ENCODE measurements around the gene TNFSF13. TPM values are rescaled to one million over a fixed set of nuclear protein-coding genes. Genes with fewer than 3 reads are reported as not detected.

Gene TNFSF13
- total and polyA plus RNA-seq, 5 donors: 14.6 to 19.9 (median 15.4) TPM

DNA sequence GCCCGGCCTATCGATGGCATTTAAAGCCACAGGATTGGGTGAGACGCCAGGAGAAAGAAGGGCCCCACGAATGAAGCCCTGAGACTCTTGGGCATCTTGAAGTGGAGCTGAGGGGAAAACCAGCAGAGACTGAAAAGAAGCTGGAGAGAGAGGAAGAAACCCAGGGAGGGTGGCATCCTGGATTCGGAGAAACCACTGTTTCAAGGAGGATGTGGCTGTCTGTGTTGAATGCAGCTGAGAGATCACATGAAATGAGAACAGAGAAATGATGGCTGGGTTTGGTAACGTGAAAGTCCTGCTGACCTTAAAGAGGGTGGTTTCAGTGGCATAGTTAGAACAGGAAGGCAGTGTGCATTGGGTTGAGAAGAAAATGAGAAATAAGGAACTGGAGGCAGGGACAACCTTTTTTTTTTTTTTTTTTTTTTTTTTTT lies 5.9 kb upstream of the TNFSF13 start:
- intact Hi-C loops (cut with DNase I): loop anchor here in 1 of 4 donors (10.0 kb wide), 1 partner anchor 198 kb away; the partner anchor contains the start of genes KCTD11 and TMEM95
- ATAC-seq (no peak), DNase-seq (no peak)
- Histone ChIP-seq H3K4me3 (ENCODE audit: low read length) (no peak overlapping the region), H3K4me1 (ENCODE audit: control insufficient read depth, insufficient read depth, low read length) (peaks cover 5% of the 10 kb centered on the region), H3K27ac (ENCODE audit: low read length) (no peak overlapping the region), H3K27me3 (ENCODE audit: control insufficient read depth, insufficient read depth) (no peaks in the 10 kb centered on the region), H3K9me3 (ENCODE audit: control insufficient read depth, low read length) (no peaks in the 10 kb centered on the region)
- WGBS: 77% methylated on average over 6 of the region's 6 CpGs

DNA sequence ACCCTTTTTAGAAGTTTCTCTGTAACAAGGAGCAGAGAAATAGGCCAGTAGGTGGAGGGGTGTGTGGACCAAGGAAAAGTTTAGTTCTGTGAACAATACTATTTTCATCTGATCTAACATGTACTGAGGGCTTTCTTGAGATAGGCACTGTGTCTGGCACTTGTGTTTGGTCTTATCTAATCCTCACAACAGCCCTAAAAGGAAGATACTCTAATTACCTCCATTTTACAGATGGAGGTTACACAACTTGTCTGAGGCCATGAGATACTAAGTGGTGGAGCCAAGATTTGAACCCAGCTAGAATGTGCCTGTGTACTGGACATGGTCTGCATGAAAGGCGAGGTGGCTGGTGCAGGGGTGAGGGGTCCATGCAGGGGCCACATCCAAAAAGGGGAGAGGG lies 5.2 kb upstream of the TNFSF13 start:
- H3K27ac ChIP-seq (ENCODE audit: low read length): no peak overlapping the region
- no peaks in the 10 kb centered on the region for H3K9me3 ChIP-seq (ENCODE audit: control insufficient read depth, low read length)
- H3K27me3 ChIP-seq (ENCODE audit: control insufficient read depth, insufficient read depth): no peaks in the 10 kb centered on the region
- DNase-seq (no peak), ATAC-seq (no peak)
- H3K4me3 ChIP-seq (ENCODE audit: low read length): no peak overlapping the region
- whole genome bisulfite sequencing: 95% methylated on average over 1 of the region's 1 CpG
- intact Hi-C loops (cut with DNase I): loop anchor here in 1 of 4 donors (10.0 kb wide), 1 partner anchor 199 kb away; the partner anchor contains the start of genes KCTD11 and TMEM95
- peaks cover 5% of the 10 kb centered on the region for H3K4me1 ChIP-seq (ENCODE audit: control insufficient read depth, insufficient read depth, low read length)

DNA sequence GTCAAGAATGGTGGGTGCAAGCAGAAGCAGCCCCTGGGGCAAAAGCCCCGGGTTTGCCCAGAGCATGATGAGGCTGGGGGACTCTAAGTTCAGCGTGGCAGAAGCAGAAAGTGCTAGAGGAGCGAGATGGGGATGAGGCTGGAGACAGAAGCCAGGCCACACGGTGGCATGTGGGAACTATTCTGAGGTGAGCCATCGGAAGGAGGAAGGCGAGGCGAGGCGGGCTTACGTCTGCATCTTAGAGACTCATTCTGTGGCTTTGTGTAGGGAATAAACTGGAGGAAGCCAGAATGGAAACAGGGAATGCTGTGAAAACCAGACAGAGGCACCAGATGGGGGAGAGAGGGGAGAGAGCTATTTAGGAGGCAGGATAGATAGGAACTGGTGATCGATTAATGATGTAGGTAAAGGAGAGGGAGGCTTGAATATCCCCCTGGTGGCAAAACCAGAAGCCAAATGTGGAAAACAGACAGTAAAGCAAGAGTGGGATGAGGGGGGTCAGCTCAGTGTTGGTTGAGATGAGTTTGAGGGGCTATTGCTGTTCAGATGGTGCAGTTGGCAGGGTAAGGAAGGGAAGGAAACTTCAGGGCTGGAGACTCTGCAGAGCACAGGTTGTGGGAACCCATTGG lies 3.1 kb upstream of the TNFSF13 start:
- H3K4me3 ChIP-seq (ENCODE audit: low read length): no peak overlapping the region
- DNase-seq (no peak), ATAC-seq (no peak)
- H3K4me1 ChIP-seq (ENCODE audit: control insufficient read depth, insufficient read depth, low read length): peaks cover 8% of the 10 kb centered on the region
- H3K27ac ChIP-seq (ENCODE audit: low read length): no peak overlapping the region
- 69% methylated on average over 10 of the region's 10 CpGs for WGBS
- intact Hi-C loops (cut with DNase I): loop anchor here in 2 of 4 donors (5.0 to 10.0 kb wide), 2 partner anchors 38 to 201 kb away; partner anchors contain the start of genes KCTD11 (in 1 of the 2) and TMEM95 (in 1 of the 2)
- no peaks in the 10 kb centered on the region for H3K9me3 ChIP-seq (ENCODE audit: control insufficient read depth, low read length)
- H3K27me3 ChIP-seq (ENCODE audit: control insufficient read depth, insufficient read depth): no peaks in the 10 kb centered on the region

DNA sequence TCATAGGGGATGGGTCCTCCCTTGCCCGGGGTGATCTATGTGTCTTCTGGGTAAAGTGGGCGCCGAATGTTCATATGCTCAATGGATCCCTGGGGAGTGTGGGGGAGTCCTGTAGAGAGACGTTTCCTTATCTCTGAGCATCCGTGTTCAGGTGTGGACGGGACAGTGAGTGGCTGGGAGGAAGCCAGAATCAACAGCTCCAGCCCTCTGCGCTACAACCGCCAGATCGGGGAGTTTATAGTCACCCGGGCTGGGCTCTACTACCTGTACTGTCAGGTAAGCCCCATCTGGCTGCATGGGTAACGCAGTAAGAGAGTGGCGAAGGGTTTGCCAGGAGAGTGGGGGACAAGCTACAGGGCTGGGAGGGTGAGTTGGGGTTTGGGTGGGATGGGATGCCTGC lies 1.9 kb upstream of the TNFSF13 start:
- H3K4me3 ChIP-seq (ENCODE audit: low read length): no peak overlapping the region
- intact Hi-C loops (cut with DNase I): loop anchor here in 2 of 4 donors (5.0 to 10.0 kb wide), 2 partner anchors 39 to 202 kb away; partner anchors contain the start of genes KCTD11 (in 1 of the 2) and TMEM95 (in 1 of the 2)
- H3K9me3 ChIP-seq (ENCODE audit: control insufficient read depth, low read length): no peaks in the 10 kb centered on the region
- DNase-seq: no peak
- ATAC-seq: no peak
- 79% methylated on average over 12 of the region's 12 CpGs for WGBS
- no peak overlapping the region for H3K27ac ChIP-seq (ENCODE audit: low read length)
- H3K27me3 ChIP-seq (ENCODE audit: control insufficient read depth, insufficient read depth): no peaks in the 10 kb centered on the region
- H3K4me1 ChIP-seq (ENCODE audit: control insufficient read depth, insufficient read depth, low read length): peaks cover 8% of the 10 kb centered on the region

DNA sequence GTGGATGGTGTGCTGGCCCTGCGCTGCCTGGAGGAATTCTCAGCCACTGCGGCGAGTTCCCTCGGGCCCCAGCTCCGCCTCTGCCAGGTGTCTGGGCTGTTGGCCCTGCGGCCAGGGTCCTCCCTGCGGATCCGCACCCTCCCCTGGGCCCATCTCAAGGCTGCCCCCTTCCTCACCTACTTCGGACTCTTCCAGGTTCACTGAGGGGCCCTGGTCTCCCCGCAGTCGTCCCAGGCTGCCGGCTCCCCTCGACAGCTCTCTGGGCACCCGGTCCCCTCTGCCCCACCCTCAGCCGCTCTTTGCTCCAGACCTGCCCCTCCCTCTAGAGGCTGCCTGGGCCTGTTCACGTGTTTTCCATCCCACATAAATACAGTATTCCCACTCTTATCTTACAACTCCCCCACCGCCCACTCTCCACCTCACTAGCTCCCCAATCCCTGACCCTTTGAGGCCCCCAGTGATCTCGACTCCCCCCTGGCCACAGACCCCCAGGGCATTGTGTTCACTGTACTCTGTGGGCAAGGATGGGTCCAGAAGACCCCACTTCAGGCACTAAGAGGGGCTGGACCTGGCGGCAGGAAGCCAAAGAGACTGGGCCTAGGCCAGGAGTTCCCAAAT lies 1.3 kb upstream of the TNFSF13 start:
- WGBS: 52% methylated on average over 19 of the region's 19 CpGs
- no peaks in the 10 kb centered on the region for H3K27me3 ChIP-seq (ENCODE audit: control insufficient read depth, insufficient read depth)
- H3K27ac ChIP-seq (ENCODE audit: low read length): peak overlapping the region; percentile 90
- ATAC-seq: no peak
- H3K4me3 ChIP-seq (ENCODE audit: low read length): no peak overlapping the region
- no peaks in the 10 kb centered on the region for H3K9me3 ChIP-seq (ENCODE audit: control insufficient read depth, low read length)
- intact Hi-C loops (cut with DNase I): loop anchor here in 2 of 4 donors (5.0 to 10.0 kb wide), 2 partner anchors 40 to 202 kb away; partner anchors contain the start of genes KCTD11 (in 1 of the 2) and TMEM95 (in 1 of the 2)
- H3K4me1 ChIP-seq (ENCODE audit: control insufficient read depth, insufficient read depth, low read length): peaks cover 8% of the 10 kb centered on the region
- DNase-seq: peak in 2 of 3 donors; percentile 64 to 72

DNA sequence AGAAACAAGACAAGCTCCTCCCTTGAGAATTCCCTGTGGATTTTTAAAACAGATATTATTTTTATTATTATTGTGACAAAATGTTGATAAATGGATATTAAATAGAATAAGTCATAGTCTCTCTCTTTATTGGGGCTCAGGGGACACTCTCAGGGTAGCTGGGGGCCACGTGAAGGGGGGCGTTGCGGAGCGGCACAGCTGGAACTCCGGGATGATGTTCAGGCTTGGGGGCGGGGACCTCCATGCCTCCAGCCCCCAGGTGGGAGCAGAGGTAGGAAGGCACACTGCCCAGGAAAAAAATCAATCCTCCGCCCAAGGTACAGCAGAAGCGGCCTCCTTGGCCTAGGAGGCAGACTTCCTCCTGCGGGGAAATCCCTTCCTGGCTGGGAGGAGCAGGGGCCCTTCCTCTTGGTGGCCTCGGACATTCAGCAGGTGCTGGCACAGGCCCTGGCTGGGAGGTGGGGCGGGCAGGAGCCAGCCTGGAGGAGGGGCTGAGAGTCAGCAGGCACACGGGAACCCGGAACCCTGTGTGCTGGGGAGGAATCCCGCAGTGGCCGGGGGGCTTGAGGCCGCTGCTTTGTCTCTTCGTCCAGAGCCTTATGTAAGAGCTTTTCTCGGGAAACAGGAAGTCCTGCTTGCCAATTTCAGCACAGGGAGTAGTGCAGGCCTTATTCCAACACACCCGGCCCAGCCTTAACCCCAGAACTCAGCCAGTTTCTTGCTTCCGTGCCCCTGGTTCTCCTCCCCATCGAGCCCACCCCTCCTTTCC lies 591 bp upstream of the TNFSF13 start:
- no peak overlapping the region for H3K4me3 ChIP-seq (ENCODE audit: low read length)
- H3K27ac ChIP-seq (ENCODE audit: low read length): peak overlapping the region; percentile 90
- peaks cover 8% of the 10 kb centered on the region for H3K4me1 ChIP-seq (ENCODE audit: control insufficient read depth, insufficient read depth, low read length)
- H3K27me3 ChIP-seq (ENCODE audit: control insufficient read depth, insufficient read depth): no peaks in the 10 kb centered on the region
- H3K9me3 ChIP-seq (ENCODE audit: control insufficient read depth, low read length): no peaks in the 10 kb centered on the region
- intact Hi-C loops (cut with DNase I): loop anchor here in 2 of 4 donors (5.0 to 10.0 kb wide), 2 partner anchors 41 to 203 kb away; partner anchors contain the start of genes KCTD11 (in 1 of the 2) and TMEM95 (in 1 of the 2)
- ATAC-seq (peak; percentile 75 to 79), DNase-seq (peak; percentile 86 to 96 (median 95))
- 6% methylated on average over 21 of the region's 21 CpGs for WGBS

DNA sequence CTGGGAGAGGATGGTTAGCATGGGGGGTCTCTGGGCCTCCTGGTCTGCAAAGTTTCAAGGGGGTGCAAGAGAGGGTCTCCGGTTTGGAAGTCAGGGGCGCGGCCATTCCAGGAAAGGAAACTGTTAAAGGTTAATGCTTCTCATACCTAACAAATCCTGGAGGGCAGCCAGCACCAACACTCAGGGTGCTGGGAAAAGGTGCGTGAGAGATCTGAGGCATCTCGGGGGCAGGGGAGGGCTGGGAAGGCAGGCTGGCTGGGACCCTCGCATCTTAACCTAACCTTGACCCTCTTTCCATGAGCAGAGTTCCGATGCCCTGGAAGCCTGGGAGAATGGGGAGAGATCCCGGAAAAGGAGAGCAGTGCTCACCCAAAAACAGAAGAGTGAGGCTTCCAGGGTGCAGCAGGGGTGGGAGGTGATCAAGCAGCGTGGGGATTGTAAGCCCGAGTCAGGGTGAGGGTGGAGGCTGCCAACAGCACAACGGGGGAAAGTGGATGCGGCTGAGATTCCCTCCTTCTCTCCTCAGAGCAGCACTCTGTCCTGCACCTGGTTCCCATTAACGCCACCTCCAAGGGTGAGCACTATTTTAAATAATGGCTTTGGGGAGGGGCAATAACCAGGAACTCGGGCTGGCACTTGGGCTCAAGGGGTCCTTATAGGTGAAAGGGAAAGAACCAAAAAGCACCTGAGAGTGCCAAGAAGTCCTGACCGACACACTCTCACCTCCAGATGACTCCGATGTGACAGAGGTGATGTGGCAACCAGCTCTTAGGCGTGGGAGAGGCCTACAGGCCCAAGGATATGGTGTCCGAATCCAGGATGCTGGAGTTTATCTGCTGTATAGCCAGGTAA lies 996 bp downstream of the TNFSF13 start:
- Histone ChIP-seq H3K27ac (ENCODE audit: low read length) (peak overlapping the region; percentile 90), H3K27me3 (ENCODE audit: control insufficient read depth, insufficient read depth) (no peaks in the 10 kb centered on the region), H3K9me3 (ENCODE audit: control insufficient read depth, low read length) (no peaks in the 10 kb centered on the region), H3K4me1 (ENCODE audit: control insufficient read depth, insufficient read depth, low read length) (peaks cover 8% of the 10 kb centered on the region), H3K4me3 (ENCODE audit: low read length) (peak overlapping the region; percentile 27)
- WGBS: 71% methylated on average over 18 of the region's 18 CpGs
- no peak for ATAC-seq
- intact Hi-C loops (cut with DNase I): loop anchor here (2.0 to 10.0 kb wide), 5 partner anchors 42 to 205 kb away; partner anchors contain the start of genes FGF11 (in 1 of the 4), KCTD11 (in 1 of the 4), TMEM102 (in 1 of the 4) and TMEM95 (in 1 of the 4)
- DNase-seq: peak in 1 of 3 donors; percentile 68

DNA sequence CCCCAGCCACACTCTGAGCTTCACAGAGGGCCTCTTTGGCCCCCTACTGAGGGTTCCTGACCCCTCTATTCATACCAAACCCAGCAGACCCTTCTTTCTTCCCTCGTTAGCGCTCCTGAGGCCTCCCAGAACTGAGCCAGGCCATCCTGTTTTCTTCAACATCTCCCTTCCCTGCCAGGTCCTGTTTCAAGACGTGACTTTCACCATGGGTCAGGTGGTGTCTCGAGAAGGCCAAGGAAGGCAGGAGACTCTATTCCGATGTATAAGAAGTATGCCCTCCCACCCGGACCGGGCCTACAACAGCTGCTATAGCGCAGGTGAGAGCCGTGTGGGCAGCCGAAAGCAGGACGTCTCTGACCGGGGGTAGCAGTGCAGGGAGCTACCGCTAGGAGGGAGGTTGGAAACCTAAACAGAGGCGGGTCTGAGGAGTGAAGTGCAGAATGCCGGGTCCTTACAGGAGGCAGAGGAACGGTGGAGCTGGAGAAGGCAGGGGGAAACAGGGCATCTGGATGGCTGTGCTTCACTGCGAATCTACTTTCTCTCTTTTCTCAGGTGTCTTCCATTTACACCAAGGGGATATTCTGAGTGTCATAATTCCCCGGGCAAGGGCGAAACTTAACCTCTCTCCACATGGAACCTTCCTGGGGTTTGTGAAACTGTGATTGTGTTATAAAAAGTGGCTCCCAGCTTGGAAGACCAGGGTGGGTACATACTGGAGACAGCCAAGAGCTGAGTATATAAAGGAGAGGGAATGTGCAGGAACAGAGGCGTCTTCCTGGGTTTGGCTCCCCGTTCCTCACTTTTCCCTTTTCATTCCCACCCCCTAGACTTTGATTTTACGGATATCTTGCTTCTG lies 1.9 kb downstream of the TNFSF13 start:
- ATAC-seq: peak; percentile 14 to 38

DNA sequence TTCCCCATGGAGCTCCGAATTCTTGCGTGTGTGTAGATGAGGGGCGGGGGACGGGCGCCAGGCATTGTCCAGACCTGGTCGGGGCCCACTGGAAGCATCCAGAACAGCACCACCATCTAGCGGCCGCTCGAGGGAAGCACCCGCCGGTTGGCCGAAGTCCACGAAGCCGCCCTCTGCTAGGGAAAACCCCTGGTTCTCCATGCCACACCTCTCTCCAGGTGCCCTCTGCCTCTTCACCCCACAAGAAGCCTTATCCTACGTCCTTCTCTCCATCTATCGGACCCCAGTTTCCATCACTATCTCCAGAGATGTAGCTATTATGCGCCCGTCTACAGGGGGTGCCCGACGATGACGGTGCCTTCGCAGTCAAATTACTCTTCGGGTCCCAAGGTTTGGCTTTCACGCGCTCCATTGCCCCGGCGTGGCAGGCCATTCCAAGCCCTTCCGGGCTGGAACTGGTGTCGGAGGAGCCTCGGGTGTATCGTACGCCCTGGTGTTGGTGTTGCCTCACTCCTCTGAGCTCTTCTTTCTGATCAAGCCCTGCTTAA lies 2.6 kb downstream of the TNFSF13 start:
- intact Hi-C loops (cut with DNase I): loop anchor here in 2 of 4 donors (2.0 to 10.0 kb wide), 3 partner anchors 46 to 126 kb away; partner anchors contain the start of genes FGF11 (in 1 of the 2) and TMEM102 (in 1 of the 2)
- H3K27ac ChIP-seq (ENCODE audit: low read length): peak overlapping the region; percentile 87
- no peaks in the 10 kb centered on the region for H3K27me3 ChIP-seq (ENCODE audit: control insufficient read depth, insufficient read depth)
- ATAC-seq (peak; percentile 68 to 76), DNase-seq (peak; percentile 92 to 96 (median 96))
- peaks cover 8% of the 10 kb centered on the region for H3K4me1 ChIP-seq (ENCODE audit: control insufficient read depth, insufficient read depth, low read length)
- H3K4me3 ChIP-seq (ENCODE audit: low read length): peak overlapping the region; percentile 78
- H3K9me3 ChIP-seq (ENCODE audit: control insufficient read depth, low read length): no peaks in the 10 kb centered on the region
- under 1% methylated on average over 32 of the region's 32 CpGs for WGBS

More for the DNA sequence above, 1.9 kb downstream of the TNFSF13 start:
- Histone ChIP-seq H3K4me3 (ENCODE audit: low read length) (peak overlapping the region; percentile 1), H3K27ac (ENCODE audit: low read length) (peak overlapping the region; percentile 72), H3K9me3 (ENCODE audit: control insufficient read depth, low read length) (no peaks in the 10 kb centered on the region), H3K27me3 (ENCODE audit: control insufficient read depth, insufficient read depth) (no peaks in the 10 kb centered on the region), H3K4me1 (ENCODE audit: control insufficient read depth, insufficient read depth, low read length) (peaks cover 8% of the 10 kb centered on the region)
- 30% methylated on average over 22 of the region's 22 CpGs for WGBS
- peak; percentile 73 to 84 (median 84) for DNase-seq
- intact Hi-C loops (cut with DNase I): loop anchor here in 2 of 4 donors (2.0 to 10.0 kb wide), 3 partner anchors 46 to 126 kb away; partner anchors contain the start of genes FGF11 (in 1 of the 2) and TMEM102 (in 1 of the 2)

Data from right cardiac atrium (tissue), 5 donors.